AG09319 (cell line): ENCODE data around the gene SCT.

Source experiments
- DNase-seq: peaks from one replicate; pipeline ENCODE4 v3.0.0-alpha.2; 2010; ENCODE audit warnings: low read depth; ENCODE audit errors: extremely low read depth
- CTCF ChIP-seq: IDR thresholded peaks from 2 replicates; pipeline ENCODE4 v1.5.1; 2011; ENCODE audit warnings: low read depth, mild to moderate bottlenecking, inconsistent platforms, low read length, moderate library complexity

Gene SCT

GRCh38 chr11:579830-580601 is 47.0 kb downstream of the SCT start:
- no peak for TF ChIP-seq CTCF
- DNase-seq, result no peak

GRCh38 chr11:578276-579035 is 48.5 kb downstream of the SCT start:
- no peak for TF ChIP-seq CTCF
- no peak for DNase-seq

- TF ChIP-seq CTCF, result no peak
- no peak for DNase-seq
Observed at GRCh38 chr11:577611-577894, 49.4 kb downstream of the SCT start.

- no peak for TF ChIP-seq CTCF
- no peak for DNase-seq
Observed at GRCh38 chr11:576811-577610, 50.0 kb downstream of the SCT start.
